ENCODE measurements around the gene ATP2A1.
A peak's percentile ranks its signal among the peaks of the same experiment; 100 is the strongest.
"Not testable (repeated sequence)": the region's sequence is repeated elsewhere in the genome, so short reads cannot be mapped to it uniquely, and the experiment has no call there.

ATP2A1 gene

GRCh38 chr16:28938721-28939120, 60.4 kb downstream of the ATP2A1 start:
- no peak for DNase-seq

- not testable (repeated sequence) for DNase-seq
Observed at GRCh38 chr16:28939825-28940224, 61.5 kb downstream of the ATP2A1 start.

GRCh38 chr16:28943281-28943680, 65.0 kb downstream of the ATP2A1 start:
- DNase-seq: no peak

GRCh38 chr16:28946681-28947080, 68.4 kb downstream of the ATP2A1 start:
- no peak for DNase-seq

- peak; percentile 100 for DNase-seq
Observed at GRCh38 chr16:28950648-28951409, 72.5 kb downstream of the ATP2A1 start, which contains the start of gene NFATC2IP. Gene NFATC2IP, plus strand, starts transcription at chr16:28950937. Its CDS starts 75 bp downstream, at chr16:28951012.

GRCh38 chr16:28951410-28951943, 73.2 kb downstream of the ATP2A1 start:
- peak; percentile 72 for DNase-seq
